Measurements from ENCODE around the gene MOB3C. TPM values are rescaled to one million over a fixed set of nuclear protein-coding genes. Genes with fewer than 3 reads are reported as not detected.
"Not testable (repeated sequence)": the region's sequence is repeated elsewhere in the genome, so short reads cannot be mapped to it uniquely, and the experiment has no call there.

The MOB3C gene
- total RNA-seq: 6.3 and 10.3 TPM in 2 replicates

DNA sequence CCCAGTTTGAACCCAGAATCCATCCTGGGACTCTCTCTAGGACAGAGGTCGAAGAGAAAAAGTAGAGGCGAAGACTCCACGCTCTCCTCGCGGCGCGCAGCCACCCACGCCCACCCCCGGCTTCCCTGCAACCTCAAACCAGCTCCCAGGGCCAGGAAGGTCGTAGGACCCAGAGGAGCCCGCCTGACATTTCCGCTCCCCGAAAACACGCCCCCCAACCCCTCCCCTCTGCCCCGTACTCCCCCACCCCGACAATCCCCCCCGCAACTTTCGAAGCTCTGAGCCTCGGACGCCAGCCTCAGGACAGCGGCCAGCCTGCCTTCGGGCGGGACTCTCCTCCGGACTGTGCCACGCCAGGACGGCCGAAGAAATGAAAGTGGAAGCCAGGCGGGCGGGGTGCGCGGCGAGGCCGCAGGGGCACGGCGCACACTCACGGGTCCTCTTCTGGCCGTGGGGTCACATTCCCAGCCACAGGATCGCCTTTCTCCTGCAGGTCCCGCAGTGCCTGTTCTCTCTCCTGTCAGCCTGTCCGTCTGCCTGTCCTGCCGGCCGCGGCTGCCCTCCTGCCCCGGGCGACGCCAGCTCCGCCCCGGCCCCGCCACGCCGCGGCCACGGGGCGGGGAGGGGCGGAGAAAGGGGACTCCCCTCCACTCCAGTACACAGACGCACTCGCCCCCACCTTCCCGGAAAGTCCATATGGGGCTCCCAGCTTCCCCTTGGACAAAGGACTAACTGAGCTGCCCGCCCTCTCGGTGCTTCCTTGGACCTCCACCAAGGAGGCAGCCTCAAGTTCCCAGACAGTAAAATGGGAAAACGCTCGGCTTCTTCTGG lies at the start of gene MOB3C:
MOB3C (minus strand) TSS at position 535 of the 831 bp plus-strand sequence. CDS start 3,490 bp downstream, outside the sequence.
- DNase-seq (ENCODE audit: low read depth in 2 of 2): peak; percentile 75 to 77

DNA sequence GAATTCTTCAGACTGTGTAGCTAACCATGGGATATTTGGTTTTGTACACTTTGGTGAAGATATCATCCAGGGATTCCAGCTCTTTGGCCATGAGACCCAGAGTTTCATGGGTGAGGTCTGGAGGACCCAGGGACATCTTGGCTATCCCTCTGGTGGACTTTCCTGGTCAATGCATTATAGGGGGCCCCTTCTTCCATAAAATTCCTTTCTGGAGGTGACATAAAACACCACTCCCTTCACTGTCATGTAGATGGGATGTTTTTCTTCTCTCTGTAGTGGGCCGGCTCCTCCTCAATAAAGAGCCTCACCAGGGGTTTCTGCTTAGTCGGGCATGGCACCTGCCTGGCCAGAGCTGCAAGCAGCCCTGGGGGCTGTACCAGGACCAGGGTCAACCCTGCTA lies 49.4 kb upstream of the MOB3C start:
- no peak for DNase-seq (ENCODE audit: low read depth in 2 of 2)

GRCh38 chr1:46662919-46663318 lies 46.3 kb upstream of the MOB3C start:
- not testable (repeated sequence) for DNase-seq (ENCODE audit: low read depth in 2 of 2)

- not testable (repeated sequence) for DNase-seq (ENCODE audit: low read depth in 2 of 2)
These were observed 43.5 kb upstream of the MOB3C start for GRCh38 chr1:46660116-46660515.

GRCh38 chr1:46659307-46659870 lies 42.8 kb upstream of the MOB3C start:
- DNase-seq (ENCODE audit: low read depth in 2 of 2): no peak

- no peak for DNase-seq (ENCODE audit: low read depth in 2 of 2)
These were observed 41.2 kb upstream of the MOB3C start for GRCh38 chr1:46657775-46658174.

DNA sequence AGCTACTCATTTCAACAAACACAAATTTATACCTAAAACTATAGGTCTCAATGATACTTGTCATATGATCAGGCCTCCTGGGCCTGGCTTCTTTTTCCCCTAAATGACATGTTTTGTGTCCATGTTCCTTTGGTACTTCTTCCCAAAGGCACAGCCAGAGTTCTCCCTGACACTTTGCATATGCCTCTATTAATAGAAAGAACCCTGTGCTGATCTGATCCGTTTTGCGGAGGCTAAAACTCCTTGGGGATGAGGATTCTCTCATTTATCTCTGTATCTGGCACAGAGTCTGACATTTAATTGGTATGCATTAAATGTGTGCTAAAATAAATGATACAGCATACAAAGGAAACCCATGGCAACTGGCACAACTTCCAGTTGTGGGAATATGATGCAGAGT lies 40.0 kb upstream of the MOB3C start:
- no peak for DNase-seq (ENCODE audit: low read depth in 2 of 2)

DNA sequence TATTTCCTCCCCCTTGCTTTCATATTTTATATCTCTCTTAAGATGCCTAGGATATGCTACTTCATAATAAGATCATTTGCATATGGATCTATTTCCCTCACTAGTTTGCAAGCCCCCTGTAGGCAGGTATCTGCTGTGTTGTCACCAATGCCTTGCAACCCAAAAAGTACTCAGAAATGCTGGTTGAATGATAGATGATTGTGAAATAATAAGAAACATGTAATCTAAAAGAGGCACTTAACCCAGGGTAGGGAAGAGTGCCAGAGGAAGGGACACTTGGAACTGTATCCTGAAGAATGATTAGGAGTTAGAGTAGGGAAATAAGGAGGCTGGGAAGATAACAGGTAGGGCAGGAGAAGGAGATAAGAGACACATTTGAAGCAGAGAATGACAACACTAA lies 39.2 kb upstream of the MOB3C start:
- DNase-seq (ENCODE audit: low read depth in 2 of 2): no peak

- not testable (repeated sequence) for DNase-seq (ENCODE audit: low read depth in 2 of 2)
These were observed 38.1 kb upstream of the MOB3C start for GRCh38 chr1:46654698-46655097.

- DNase-seq (ENCODE audit: low read depth in 2 of 2): no peak
These were observed 37.4 kb upstream of the MOB3C start for GRCh38 chr1:46654012-46654411.

GRCh38 chr1:46653405-46653958 lies 36.9 kb upstream of the MOB3C start:
- no peak for DNase-seq (ENCODE audit: low read depth in 2 of 2)

GRCh38 chr1:46652321-46653100 lies 35.9 kb upstream of the MOB3C start:
- DNase-seq (ENCODE audit: low read depth in 2 of 2): no peak

DNA sequence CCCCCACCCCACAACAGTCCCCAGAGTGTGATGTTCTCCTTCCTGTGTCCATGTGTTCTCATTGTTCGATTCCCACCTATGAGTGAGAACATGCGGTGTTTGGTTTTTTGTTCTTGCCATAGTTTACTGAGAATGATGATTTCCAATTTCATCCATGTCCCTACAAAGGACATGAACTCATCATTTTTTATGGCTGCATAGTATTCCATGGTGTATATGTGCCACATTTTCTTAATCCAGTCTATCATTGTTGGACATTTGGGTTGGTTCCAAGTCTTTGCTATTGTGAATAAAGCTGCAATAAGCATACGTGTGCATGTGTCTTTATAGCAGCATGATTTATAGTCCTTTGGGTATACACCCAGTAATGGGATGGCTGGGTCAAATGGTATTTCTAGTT lies 34.5 kb upstream of the MOB3C start:
- DNase-seq (ENCODE audit: low read depth in 2 of 2): not testable (repeated sequence)

DNA sequence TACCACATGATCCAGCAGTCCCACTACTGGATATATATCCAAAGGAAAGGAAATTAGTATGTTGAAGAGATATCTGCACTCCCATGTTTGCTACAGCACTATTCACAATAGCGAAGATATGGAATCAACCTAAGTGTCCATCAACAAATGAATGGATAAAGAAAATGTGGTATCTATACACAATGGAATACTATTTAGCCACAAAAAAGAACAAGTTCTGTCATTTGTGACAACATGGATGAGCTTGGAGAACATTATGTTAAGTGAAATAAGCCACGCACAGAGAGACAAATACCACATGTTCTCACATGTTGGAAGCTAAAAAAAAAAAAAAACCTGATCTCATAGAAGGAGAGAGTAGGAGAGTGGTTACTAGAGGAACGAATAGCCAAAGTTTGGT lies 33.9 kb upstream of the MOB3C start:
- DNase-seq (ENCODE audit: low read depth in 2 of 2): no peak

DNA sequence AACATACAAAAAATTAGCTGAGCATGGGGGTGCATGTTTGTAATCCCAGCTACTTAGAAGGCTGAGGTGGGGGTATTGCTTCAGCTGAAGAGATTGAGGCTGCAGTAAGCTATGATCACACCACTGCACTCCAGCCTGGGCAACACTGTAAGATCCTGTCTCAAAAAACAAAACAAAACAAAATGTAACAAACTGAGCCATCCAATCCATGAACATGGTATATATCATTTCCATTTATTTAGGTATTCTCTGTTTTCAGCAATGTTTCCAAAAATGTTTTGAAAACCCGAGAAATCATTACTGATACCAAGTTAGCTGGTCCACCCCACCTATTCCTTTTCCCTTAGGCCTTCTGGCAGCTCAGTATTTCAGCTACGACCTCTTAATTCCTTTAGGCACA lies 33.2 kb upstream of the MOB3C start:
- no peak for DNase-seq (ENCODE audit: low read depth in 2 of 2)

DNA sequence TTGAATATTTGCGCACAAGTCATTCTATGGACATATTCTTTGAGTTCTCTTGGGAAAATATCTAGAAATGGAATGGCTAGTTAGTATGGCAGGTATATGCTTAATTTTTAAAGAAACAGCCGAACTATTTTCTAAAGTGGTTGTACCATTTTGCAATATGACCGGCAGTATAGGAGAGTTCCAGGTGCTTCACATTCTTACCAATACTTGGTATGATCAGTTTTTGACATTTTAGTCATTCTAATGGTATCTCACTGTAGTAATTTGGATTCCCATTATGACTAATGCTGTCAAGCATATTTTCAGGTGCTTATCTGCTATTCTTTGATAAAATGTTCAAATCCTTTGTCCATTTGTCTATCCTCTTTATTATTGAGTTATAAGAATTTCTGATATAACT lies 31.0 kb upstream of the MOB3C start:
- DNase-seq (ENCODE audit: low read depth in 2 of 2): no peak

DNA sequence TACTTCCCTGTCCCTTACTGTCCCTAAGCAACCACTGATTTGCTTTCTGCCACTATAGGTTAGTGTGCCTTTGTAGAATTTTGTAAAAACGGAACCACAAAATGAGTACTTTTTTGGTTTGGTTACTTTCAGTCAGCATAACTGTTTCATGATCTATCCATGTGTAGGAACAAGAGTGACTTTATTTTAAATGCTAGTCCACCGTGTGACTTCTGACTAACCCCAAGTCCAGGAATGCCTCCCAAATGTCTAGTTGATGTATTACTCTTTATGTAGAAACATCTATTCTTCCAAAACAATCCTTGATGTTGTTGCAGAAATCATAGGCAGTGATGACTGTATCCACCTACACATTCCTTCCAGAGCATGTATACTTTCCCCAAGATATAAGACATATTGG lies 30.2 kb upstream of the MOB3C start:
- no peak for DNase-seq (ENCODE audit: low read depth in 2 of 2)

DNA sequence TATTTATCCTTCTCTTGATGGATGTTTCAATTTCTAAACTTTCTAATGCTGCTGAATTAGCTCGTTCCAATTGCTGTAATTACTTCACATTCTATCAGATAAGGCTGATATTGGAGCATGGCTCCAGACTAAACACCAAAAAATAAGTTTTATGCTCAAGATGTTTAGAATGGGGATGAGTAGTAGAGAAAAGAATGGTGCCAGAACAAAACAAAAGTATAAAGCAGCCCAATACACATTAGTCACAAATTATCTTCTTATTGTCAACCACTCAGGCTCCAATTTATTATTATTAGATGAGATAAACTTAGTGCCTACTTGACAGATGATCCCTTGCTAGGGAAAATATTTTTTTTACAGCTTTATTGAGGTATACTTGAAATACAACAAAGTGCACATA lies 29.7 kb upstream of the MOB3C start:
- DNase-seq (ENCODE audit: low read depth in 2 of 2): no peak

DNA sequence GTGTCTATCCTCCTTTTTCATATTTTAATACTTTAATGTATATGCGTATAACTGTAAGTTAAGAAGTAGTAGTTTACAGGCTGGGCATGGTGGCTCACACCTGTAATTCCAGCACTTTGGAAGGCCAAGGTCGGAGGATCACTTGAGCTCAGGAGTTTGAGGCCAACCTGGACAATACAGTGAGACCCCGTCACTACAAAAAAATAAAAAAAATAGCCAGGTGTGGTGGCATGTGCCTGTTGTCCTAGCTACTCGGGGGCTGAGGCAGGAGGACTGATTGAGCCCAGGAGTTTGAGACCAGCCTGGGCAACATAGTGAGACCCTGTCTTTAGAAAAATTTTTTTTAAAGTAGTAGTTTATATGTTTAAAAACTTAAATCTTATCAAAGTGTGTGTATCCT lies 29.2 kb upstream of the MOB3C start:
- DNase-seq (ENCODE audit: low read depth in 2 of 2): no peak

DNA sequence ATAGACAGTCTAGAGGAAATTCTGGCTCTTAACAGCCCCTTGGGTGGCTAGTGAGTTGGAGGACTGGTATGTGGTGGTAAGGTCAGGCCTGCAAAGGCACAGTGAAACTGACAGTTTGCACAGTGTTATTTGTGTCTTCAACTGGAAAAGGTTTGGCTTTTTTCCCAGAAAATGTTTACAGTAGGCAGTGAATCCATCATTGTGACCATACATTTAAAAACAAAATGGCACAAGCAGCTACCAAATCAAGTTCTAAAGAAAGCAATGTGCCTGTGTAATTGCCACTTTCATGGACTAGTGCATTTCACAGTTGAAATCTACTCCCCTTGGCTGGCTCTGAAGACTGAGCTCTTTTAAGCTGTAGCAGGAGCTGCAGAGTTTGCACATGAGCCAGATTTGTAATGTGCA lies 26.8 kb upstream of the MOB3C start:
- DNase-seq (ENCODE audit: low read depth in 2 of 2): peak; percentile 69 to 72

- DNase-seq (ENCODE audit: low read depth in 2 of 2): no peak
These were observed 25.6 kb upstream of the MOB3C start for GRCh38 chr1:46642115-46642680.

- DNase-seq (ENCODE audit: low read depth in 2 of 2): no peak
These were observed 22.9 kb upstream of the MOB3C start for GRCh38 chr1:46639547-46639946.

Data from lung microvascular endothelial cell (primary cell).